GDM1 (cell line): Measurements from ENCODE around the gene KCTD2.

Experiments used
- DNase-seq: peaks from one replicate; lab custom pipeline; 2025; lab: John Stamatoyannopoulos, UW

Gene KCTD2

GRCh38 chr17:75099881-75100595 lies 53.0 kb downstream of the KCTD2 start:
- DNase-seq, result no peak

GRCh38 chr17:75102385-75102821 lies 55.4 kb downstream of the KCTD2 start:
- DNase-seq, result peak; percentile 73

GRCh38 chr17:75103601-75104554 lies 56.9 kb downstream of the KCTD2 start:
- no peak for DNase-seq

DNA sequence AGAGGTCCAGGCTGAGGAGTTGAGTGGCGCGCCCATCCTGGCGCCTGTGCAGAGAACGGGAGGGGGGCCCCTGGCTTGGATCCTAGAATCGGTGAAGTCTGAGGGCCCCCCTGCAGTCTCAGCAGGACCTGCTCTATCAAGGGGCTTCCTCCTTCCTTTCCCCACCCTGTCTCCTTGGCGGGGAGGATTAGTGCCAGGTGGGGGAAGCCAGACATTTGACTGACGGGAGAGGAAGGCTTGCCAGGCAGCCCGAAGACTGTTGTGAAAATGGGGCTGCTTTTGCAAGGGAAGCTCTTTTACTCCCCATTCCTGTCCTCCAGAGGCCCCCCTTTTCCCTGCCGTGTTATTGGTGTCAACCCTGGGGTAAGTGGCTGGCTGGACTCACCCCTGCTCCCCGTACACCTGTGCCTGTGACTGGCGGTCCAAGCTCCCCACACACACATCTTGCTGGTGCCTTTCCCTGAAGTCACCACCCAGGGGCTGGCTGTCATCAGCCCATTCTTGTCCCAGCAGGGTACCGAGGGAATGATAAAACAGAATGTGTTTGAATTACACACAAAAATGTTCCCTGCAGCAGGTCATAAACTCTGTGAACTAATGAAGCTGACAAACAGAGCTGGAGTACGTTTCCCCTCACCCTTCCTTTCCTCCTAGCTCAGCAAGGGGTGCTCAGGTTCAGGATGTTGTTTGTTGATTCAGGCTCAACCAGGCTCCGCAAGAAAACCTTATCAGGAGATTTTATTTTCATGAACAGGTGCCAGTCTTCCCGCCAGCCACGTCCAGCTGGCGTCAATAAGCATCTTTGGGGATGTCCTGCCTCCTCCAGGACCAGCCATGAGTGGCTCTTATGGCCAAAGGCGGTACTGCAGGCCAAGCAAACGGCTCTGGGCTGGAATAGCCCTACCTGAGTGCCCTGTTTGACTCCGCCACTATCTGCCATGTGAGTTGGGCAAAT lies 58.4 kb downstream of the KCTD2 start:
- DNase-seq, result no peak

- no peak for DNase-seq
These were observed 61.2 kb downstream of the KCTD2 start for GRCh38 chr17:75108193-75108592.

- DNase-seq, result peak; percentile 28
These were observed 62.0 kb downstream of the KCTD2 start for GRCh38 chr17:75109046-75109406.

DNA sequence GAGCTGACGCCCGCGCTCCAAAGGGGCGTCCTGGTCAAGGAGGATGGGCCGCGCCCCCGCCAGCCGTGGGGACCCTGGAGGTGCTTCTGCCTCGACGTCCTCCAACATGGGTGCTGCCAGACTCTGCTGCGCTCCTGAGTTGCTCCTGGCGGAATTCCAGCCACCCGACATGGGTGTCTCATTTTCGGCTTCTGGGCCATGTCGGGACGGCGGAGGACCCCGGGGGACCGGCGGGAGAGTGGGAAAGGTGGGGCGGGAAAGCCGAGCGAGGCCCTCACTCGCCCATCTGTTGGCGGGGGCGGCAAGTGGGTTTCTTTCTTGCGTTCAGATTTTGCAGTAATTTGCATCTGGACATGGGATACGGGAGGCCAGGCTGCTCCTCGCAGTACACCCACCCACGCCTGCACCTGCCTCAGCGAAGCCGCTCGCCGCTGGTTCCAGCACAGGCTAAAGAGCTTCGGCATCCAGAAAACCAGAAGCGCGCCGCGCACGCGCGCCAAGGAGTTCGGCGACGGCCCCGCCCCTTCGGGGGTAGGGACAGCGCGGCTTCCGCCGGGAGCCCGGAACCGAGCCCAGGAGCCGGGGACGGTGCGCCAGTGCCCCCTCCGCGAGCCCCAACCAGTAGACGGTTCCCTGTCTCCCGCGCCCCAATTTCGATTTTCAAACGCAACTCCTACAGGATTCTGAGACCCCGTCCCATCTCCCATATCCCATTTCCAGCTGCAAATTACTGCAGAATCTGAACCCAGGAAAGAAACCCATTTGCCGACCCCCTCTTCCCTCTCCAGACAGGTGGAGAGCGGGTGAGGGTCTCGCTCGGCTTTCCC lies 62.6 kb downstream of the KCTD2 start, which contains the start of gene ARMC7:
Gene ARMC7 (plus strand): TSS at position 563 of the 827 bp plus-strand sequence. CDS start 320 bp downstream, outside the sequence.
- DNase-seq, result peak; percentile 71

- no peak for DNase-seq
These were observed 63.4 kb downstream of the KCTD2 start for GRCh38 chr17:75110234-75110937.

- no peak for DNase-seq
These were observed 64.8 kb downstream of the KCTD2 start for GRCh38 chr17:75111777-75112335.

DNA sequence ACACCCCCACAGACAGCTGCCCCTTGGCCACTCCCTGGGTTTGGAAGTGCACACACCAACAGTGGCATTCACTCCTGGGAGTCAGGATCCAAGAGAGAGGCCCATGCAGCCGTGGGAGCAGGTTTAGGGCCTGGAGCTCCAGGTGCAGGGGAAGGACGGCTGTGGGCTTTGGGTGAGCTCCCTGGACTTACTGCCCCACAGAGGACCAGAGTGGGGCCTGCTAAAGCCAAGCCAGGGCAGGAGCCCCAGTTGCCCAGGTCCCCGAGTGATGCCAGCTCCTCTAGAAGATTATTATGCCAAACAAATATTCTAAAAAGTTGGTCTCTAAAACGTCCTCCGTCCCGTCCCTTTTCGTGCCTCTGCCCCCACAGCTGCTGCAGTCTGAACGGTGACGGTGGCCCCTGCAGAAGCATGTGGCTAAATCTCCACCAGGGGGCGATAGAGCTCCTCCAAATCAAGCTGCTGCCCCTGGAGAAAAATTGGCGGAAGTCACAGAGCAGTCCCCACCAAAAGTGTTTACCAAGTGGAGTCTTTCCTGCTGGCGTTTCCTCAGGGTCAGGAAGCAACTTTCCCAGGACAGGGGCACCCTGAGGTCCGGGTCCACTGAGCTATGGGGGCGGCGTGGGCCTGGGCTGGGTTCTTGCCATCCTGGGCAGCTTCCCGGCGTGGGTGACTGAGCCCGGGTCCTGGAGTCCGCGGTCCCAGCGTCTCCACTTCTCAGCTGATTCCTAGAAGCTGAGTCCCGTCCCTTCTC lies 67.0 kb downstream of the KCTD2 start:
- peak; percentile 65 for DNase-seq

- DNase-seq, result no peak
These were observed 67.7 kb downstream of the KCTD2 start for GRCh38 chr17:75114552-75115314.
